ENCODE data around the gene DNAJB14. TPM values are rescaled to one million over a fixed set of nuclear protein-coding genes. Genes with fewer than 3 reads are reported as not detected.

The DNAJB14 gene
- total and polyA plus RNA-seq, 2 donors (not counting 1 experiment from before 2014, with no cell fraction given), result 14.4 to 64.9 TPM

DNA sequence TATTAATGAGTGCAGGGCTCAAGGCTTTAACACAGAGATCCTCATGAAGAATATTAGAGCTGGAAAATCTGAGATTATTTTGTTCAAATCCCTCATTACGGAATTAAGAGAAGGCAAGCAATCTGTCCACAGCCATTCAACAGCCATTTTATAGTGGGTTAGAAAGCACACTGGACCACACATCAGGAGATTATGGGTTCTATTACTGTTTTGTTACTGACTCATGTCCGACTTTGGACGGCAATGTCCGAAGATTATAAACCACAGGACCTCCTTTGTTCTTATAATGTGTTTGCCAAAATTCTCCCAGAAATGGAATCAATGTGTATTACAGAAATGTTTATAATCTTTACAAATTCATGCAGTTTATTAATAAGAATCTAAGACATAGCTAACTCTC, 60.3 kb downstream of the DNAJB14 start:
- peaks cover 8 to 26% of the 10 kb centered on the region in 2 experiments for H3K36me3 ChIP-seq (replicated peaks in 1 of 2; ENCODE audit: control extremely low read depth in 1 of 2, control insufficient read depth in 1 of 2, extremely low read depth in 1 of 2, insufficient read depth in 2 of 2, low read length in 1 of 2)
- CTCF ChIA-PET, result interaction anchor here (0.7 to 2.6 kb wide), 5 partner anchors 62 to 325 kb away, joined by 3 to 11 read pairs (median 6); no protein-coding TSS in a partner anchor
- TF ChIP-seq EZH2 (IDR thresholded peaks at IDR 0.05; ENCODE audit: borderline replicate concordance, insufficient read depth, low read depth, low read length, poor library complexity, severe bottlenecking) (no peak), CTCF (IDR thresholded peaks at IDR 0.05) (no peak)
- no peak overlapping the region for H3K27ac ChIP-seq (ENCODE audit: low read length in 2 of 2)
- peaks cover 24% of the 10 kb centered on the region for H3K79me2 ChIP-seq (ENCODE audit: control insufficient read depth, insufficient read depth, low read length)
- no peak for DNase-seq
- H3K4me2 ChIP-seq (replicated peaks; ENCODE audit: low read depth, low read length, poor library complexity, severe bottlenecking), result no peak overlapping the region
- POLR2A ChIA-PET, result no interaction called here
- H3K9ac ChIP-seq (ENCODE audit: low read length), result no peak overlapping the region
- no peak overlapping the region for H2AFZ ChIP-seq (ENCODE audit: insufficient read depth, low read depth, low read length, poor library complexity, severe bottlenecking)
- H3K4me1 ChIP-seq (ENCODE audit: control insufficient read depth in 2 of 2, insufficient read depth in 2 of 2, low read length in 2 of 2), result no peaks in the 10 kb centered on the region
- Mint-ChIP-seq H3K27ac (no peak overlapping the region), H3K27me3 (no peaks in the 10 kb centered on the region), H3K4me1 (peaks cover 5% of the 10 kb centered on the region), H3K9me3 (ENCODE audit: insufficient read depth) (no peaks in the 10 kb centered on the region), H3K4me3 (no peak overlapping the region)
- ATAC-seq (ENCODE audit: low read depth), result no peak
- H3K27me3 ChIP-seq (replicated peaks in 1 of 4; ENCODE audit: control extremely low read depth in 1 of 4, control insufficient read depth in 3 of 4, insufficient read depth in 4 of 4, low read length in 3 of 4), result no peaks in the 10 kb centered on the region
- no peaks in the 10 kb centered on the region for H4K20me1 ChIP-seq (ENCODE audit: control insufficient read depth, insufficient read depth, low read length, poor library complexity, severe bottlenecking)
- H3K9me3 ChIP-seq (ENCODE audit: control extremely low read depth in 1 of 3, control insufficient read depth in 2 of 3, insufficient read depth in 1 of 3, low read length in 2 of 3), result no peaks in the 10 kb centered on the region
- no peak overlapping the region for H3K4me3 ChIP-seq (ENCODE audit: control extremely low read depth in 1 of 5, extremely low read depth in 1 of 5, insufficient read depth in 1 of 5, low read depth in 2 of 5, low read length in 4 of 5)
- intact Hi-C loops (cut with micrococcal nuclease), result loop anchor here (10.0 kb wide), 2 partner anchors 161 to 421 kb away; no protein-coding TSS in a partner anchor
- no CpG with 5 or more reads among the region's 4 CpGs for WGBS (ENCODE audit: insufficient coverage)

- no peaks in the 10 kb centered on the region for H3K9me3 ChIP-seq (ENCODE audit: control extremely low read depth in 1 of 3, control insufficient read depth in 2 of 3, insufficient read depth in 1 of 3, low read length in 2 of 3)
- H3K9ac ChIP-seq (ENCODE audit: low read length), result no peak overlapping the region
- CTCF ChIA-PET, result interaction anchor here (0.7 to 2.6 kb wide), 8 partner anchors 22 to 325 kb away, joined by 3 to 29 read pairs (median 6); no protein-coding TSS in a partner anchor
- H3K27me3 Mint-ChIP-seq, result no peaks in the 10 kb centered on the region
- no peak for TF ChIP-seq EZH2 (IDR thresholded peaks at IDR 0.05; ENCODE audit: borderline replicate concordance, insufficient read depth, low read depth, low read length, poor library complexity, severe bottlenecking)
- TF ChIP-seq CTCF (IDR thresholded peaks at IDR 0.05), result no peak
- H3K9me3 Mint-ChIP-seq (ENCODE audit: insufficient read depth), result no peaks in the 10 kb centered on the region
- H3K4me3 ChIP-seq (ENCODE audit: control extremely low read depth in 1 of 5, extremely low read depth in 1 of 5, insufficient read depth in 1 of 5, low read depth in 2 of 5, low read length in 4 of 5), result no peak overlapping the region
- H3K36me3 ChIP-seq (replicated peaks in 1 of 2; ENCODE audit: control extremely low read depth in 1 of 2, control insufficient read depth in 1 of 2, extremely low read depth in 1 of 2, insufficient read depth in 2 of 2, low read length in 1 of 2), result peaks cover 8 to 28% of the 10 kb centered on the region in 2 experiments
- H3K27ac ChIP-seq (ENCODE audit: low read length in 2 of 2), result no peak overlapping the region
- no peak overlapping the region for H3K4me3 Mint-ChIP-seq
- intact Hi-C loops (cut with micrococcal nuclease), result loop anchor here (1.0 to 10.0 kb wide), 4 partner anchors 74 to 421 kb away; no protein-coding TSS in a partner anchor
- no peak overlapping the region for H3K27ac Mint-ChIP-seq
- no peak overlapping the region for H2AFZ ChIP-seq (ENCODE audit: insufficient read depth, low read depth, low read length, poor library complexity, severe bottlenecking)
- H4K20me1 ChIP-seq (ENCODE audit: control insufficient read depth, insufficient read depth, low read length, poor library complexity, severe bottlenecking), result no peaks in the 10 kb centered on the region
- POLR2A ChIA-PET, result no interaction called here
- H3K79me2 ChIP-seq (ENCODE audit: control insufficient read depth, insufficient read depth, low read length), result peaks cover 20% of the 10 kb centered on the region
- ATAC-seq (ENCODE audit: low read depth) (no peak), DNase-seq (no peak)
- H3K4me1 ChIP-seq (ENCODE audit: control insufficient read depth in 2 of 2, insufficient read depth in 2 of 2, low read length in 2 of 2), result no peaks in the 10 kb centered on the region
- no peak overlapping the region for H3K4me2 ChIP-seq (replicated peaks; ENCODE audit: low read depth, low read length, poor library complexity, severe bottlenecking)
- H3K4me1 Mint-ChIP-seq, result peaks cover 2% of the 10 kb centered on the region
- no peaks in the 10 kb centered on the region for H3K27me3 ChIP-seq (replicated peaks in 1 of 4; ENCODE audit: control extremely low read depth in 1 of 4, control insufficient read depth in 3 of 4, insufficient read depth in 4 of 4, low read length in 3 of 4)
Observed at GRCh38 chr4:99885687-99886086, 60.7 kb downstream of the DNAJB14 start.
